ENCODE results near the gene STUB1. TPM values are rescaled to one million over a fixed set of nuclear protein-coding genes. Genes with fewer than 3 reads are reported as not detected.

Gene STUB1
- total and polyA plus RNA-seq, 8 donors: 43.5 to 307 (median 156) TPM

- H3K4me3 ChIP-seq: no peak overlapping the region
- 55 to 81% (median 72%) methylated on average over 7 of the region's 7 CpGs for WGBS, 5 donors
- TF ChIP-seq EP300 (IDR thresholded peaks at IDR 0.05): no peak
- no peak for TF ChIP-seq POLR2A (IDR thresholded peaks at IDR 0.05)
- no peak for TF ChIP-seq POLR2AphosphoS5 (IDR thresholded peaks at IDR 0.05)
- no peak for TF ChIP-seq CTCF (IDR thresholded peaks at IDR 0.05)
- intact Hi-C loops (cut with DNase I; ENCODE audit: low total_unique reads): no loop called here
- peaks cover 63 to 100% (median 97%) of the 10 kb centered on the region in 3 donors for H3K27me3 ChIP-seq
- H3K9me3 ChIP-seq: no peaks in the 10 kb centered on the region
- no peak overlapping the region for H3K27ac ChIP-seq
- no peak for DNase-seq
- H3K4me1 ChIP-seq: peaks cover 11 to 39% (median 28%) of the 10 kb centered on the region in 4 donors
- H3K36me3 ChIP-seq: no peaks in the 10 kb centered on the region
Measured at GRCh38 chr16:704047-704446, 23.8 kb downstream of the STUB1 start.

- 9 to 22% (median 13%) methylated on average over 9 to 50 of the region's 50 CpGs for WGBS, 5 donors
- Histone ChIP-seq H3K27ac (no peak overlapping the region), H3K36me3 (no peaks in the 10 kb centered on the region), H3K4me1 (peaks cover 11 to 42% (median 28%) of the 10 kb centered on the region in 4 donors), H3K27me3 (peaks cover 70 to 100% (median 97%) of the 10 kb centered on the region in 3 donors), H3K9me3 (no peaks in the 10 kb centered on the region), H3K4me3 (peak overlapping the region; percentile 9 to 24 (median 20))
- intact Hi-C loops (cut with DNase I; ENCODE audit: low total_unique reads): no loop called here
- no peak for DNase-seq
- TF ChIP-seq CTCF (IDR thresholded peaks at IDR 0.05): no peak
- no peak for TF ChIP-seq EP300 (IDR thresholded peaks at IDR 0.05)
- no peak for TF ChIP-seq POLR2A (IDR thresholded peaks at IDR 0.05)
- no peak for TF ChIP-seq POLR2AphosphoS5 (IDR thresholded peaks at IDR 0.05)
Measured at GRCh38 chr16:704552-705380, 24.6 kb downstream of the STUB1 start.

- H3K4me3 ChIP-seq: peak within 1 kb of the TSS; percentile 9 to 24 (median 20)
- intact Hi-C loops (cut with DNase I; ENCODE audit: low total_unique reads): no loop called here
- WGBS, 5 donors: 0 to 2% (median 1%) methylated on average over 18 to 113 of the region's 115 CpGs
Measured at GRCh38 chr16:705431-706188, 25.4 kb downstream of the STUB1 start, which contains the start of gene FBXL16. TSS of gene FBXL16 (minus strand) at chr16:705801. CDS start at chr16:697405, 8,396 bp downstream.

More at GRCh38 chr16:705431-706188, 25.4 kb downstream of the STUB1 start, which contains the start of gene FBXL16:
- H3K27me3 ChIP-seq: peaks cover 68 to 100% (median 97%) of the 10 kb centered on the region in 3 donors
- no peaks in the 10 kb centered on the region for H3K9me3 ChIP-seq
- no peak for TF ChIP-seq POLR2AphosphoS5 (IDR thresholded peaks at IDR 0.05)
- no peak for TF ChIP-seq CTCF (IDR thresholded peaks at IDR 0.05)
- no peak for TF ChIP-seq POLR2A (IDR thresholded peaks at IDR 0.05)
- TF ChIP-seq EP300 (IDR thresholded peaks at IDR 0.05): no peak
- H3K4me1 ChIP-seq: peaks cover 10 to 37% (median 26%) of the 10 kb centered on the region in 4 donors
- DNase-seq: peak in 1 of 2 donors; percentile 65
- H3K27ac ChIP-seq: peak within 1 kb of the TSS in 1 of 5 donors; percentile 9
- no peaks in the 10 kb centered on the region for H3K36me3 ChIP-seq

Data from stomach (tissue), 9 donors.